Breast epithelium (tissue), 4 donors: Measurements from ENCODE around the gene RAB3GAP1. TPM values are rescaled to one million over a fixed set of nuclear protein-coding genes. Genes with fewer than 3 reads are reported as not detected.

Experiments used
- DNase-seq, 2 donors: peaks; one replicate each; pipeline ENCODE4 v3.0.0-alpha.2; 2019; ENCODE audit warnings: low spot score in 2 of 2
- H3K27ac ChIP-seq, 2 donors: fragments of 200-600 bp; sonication (generic) in 1 of 2; one replicate each; pipeline ENCODE4 v1.5.1; 2016 to 2019; ENCODE audit warnings: mild to moderate bottlenecking in 1 of 2
- H3K27me3 ChIP-seq, 2 donors: fragments of 200-600 bp; sonication (generic) in 1 of 2; one replicate each; pipeline versions ENCODE4 v1.5.1 to v1.6.0; 2017 to 2019; ENCODE audit warnings: control low read depth in 1 of 2, mild to moderate bottlenecking in 1 of 2
- H3K36me3 ChIP-seq: fragments of 200-600 bp; one replicate; pipeline ENCODE4 v1.5.1; 2019
- H3K4me1 ChIP-seq, 2 donors: fragments of 200-600 bp; sonication (generic); one replicate each; pipeline ENCODE4 v1.5.1; 2016 to 2019; ENCODE audit warnings: control low read depth in 1 of 2
- H3K4me3 ChIP-seq, 3 donors: fragments of 200-600 bp; sonication (generic); 1 replicate in 2 of 3; 2 replicates in 1 of 3; pipeline ENCODE4 v1.5.1; 2016 to 2019; ENCODE audit warnings: mild to moderate bottlenecking in 3 of 3, moderate library complexity in 2 of 3
- H3K9me3 ChIP-seq, 2 donors: fragments of 200-600 bp; sonication (generic) in 1 of 2; one replicate each; pipeline ENCODE4 v1.5.1; 2016 to 2019; ENCODE audit warnings: control low read depth in 1 of 2
- CTCF ChIP-seq, 3 donors: fragments of 450-650 bp; IDR thresholded peaks; one replicate each; pipeline ENCODE4 v1.5.1; 2016 to 2017; ENCODE audit warnings: antibody characterized with exemption in 3 of 3, mild to moderate bottlenecking in 3 of 3, moderate library complexity in 3 of 3
- POLR2A ChIP-seq: fragments of 450-650 bp; IDR thresholded peaks from one replicate; pipeline ENCODE4 v1.6.1; 2016; ENCODE audit warnings: antibody characterized with exemption, mild to moderate bottlenecking, moderate library complexity
- POLR2AphosphoS5 ChIP-seq, 3 donors: sonication (generic); formaldehyde crosslinking; IDR thresholded peaks; one replicate each; pipeline ENCODE4 v1.6.1; 2017; ENCODE audit warnings: antibody characterized with exemption in 3 of 3
- intact Hi-C: fragments of 100-400 bp; cut with DNase I; formaldehyde crosslinking; loops from one replicate; pipeline ENCODE4 v1.15.1; 2023; ENCODE audit warnings: low total_unique reads
- total RNA-seq, 3 donors: library from RNA; depleted of rRNA; stranded (reverse); fragments of >200 nt; gene quantifications; one replicate each; pipeline ENCODE4 v1.1.0, GENCODE V29; 2016

Gene RAB3GAP1
- total RNA-seq, 3 donors from 2014 or later, result 53.9 to 70.5 (median 54.1) TPM

GRCh38 chr2:135157856-135158255 is 105.8 kb downstream of the RAB3GAP1 start:
- intact Hi-C loops, result no loop called here
- no peak for TF ChIP-seq CTCF (IDR thresholded peaks at IDR 0.05)
- no peak for TF ChIP-seq POLR2AphosphoS5 (IDR thresholded peaks at IDR 0.05)
- TF ChIP-seq POLR2A, result no peak
- peaks cover 5% of the 10 kb centered on the region for H3K36me3 ChIP-seq
- no peaks in the 10 kb centered on the region for H3K27me3 ChIP-seq
- H3K4me3 ChIP-seq, result no peak overlapping the region
- H3K9me3 ChIP-seq, result no peaks in the 10 kb centered on the region
- DNase-seq, result no peak
- H3K27ac ChIP-seq, result no peak overlapping the region
- no peaks in the 10 kb centered on the region for H3K4me1 ChIP-seq

DNA sequence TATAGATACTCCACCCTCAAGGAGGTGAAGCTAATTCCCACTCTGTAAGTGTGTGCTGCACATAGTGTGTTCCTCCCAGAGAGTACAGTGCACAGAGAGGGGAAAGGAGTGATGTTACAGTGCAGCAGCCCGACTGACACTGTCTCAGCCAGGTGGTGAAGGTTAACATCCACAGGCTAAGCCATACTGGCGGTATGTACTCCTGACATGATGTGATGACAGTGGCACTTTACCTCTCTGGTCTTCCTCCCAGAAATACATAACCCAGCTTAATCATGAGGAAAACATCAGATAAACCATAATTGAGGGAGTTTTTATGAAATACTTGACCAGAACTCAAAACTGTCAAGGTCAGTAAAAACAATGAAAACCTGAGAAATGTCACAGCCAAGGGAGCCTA is 107.1 kb downstream of the RAB3GAP1 start:
- H3K4me3 ChIP-seq, result no peak overlapping the region
- no peak for DNase-seq
- TF ChIP-seq POLR2AphosphoS5 (IDR thresholded peaks at IDR 0.05), result no peak
- TF ChIP-seq POLR2A, result no peak
- TF ChIP-seq CTCF (IDR thresholded peaks at IDR 0.05), result no peak
- intact Hi-C loops, result no loop called here
- no peaks in the 10 kb centered on the region for H3K27me3 ChIP-seq
- H3K36me3 ChIP-seq, result peaks cover 5% of the 10 kb centered on the region
- no peak overlapping the region for H3K27ac ChIP-seq
- no peaks in the 10 kb centered on the region for H3K4me1 ChIP-seq
- no peaks in the 10 kb centered on the region for H3K9me3 ChIP-seq

- no peaks in the 10 kb centered on the region for H3K9me3 ChIP-seq
- H3K4me1 ChIP-seq, result no peaks in the 10 kb centered on the region
- no peak for TF ChIP-seq POLR2AphosphoS5 (IDR thresholded peaks at IDR 0.05)
- TF ChIP-seq POLR2A, result no peak
- TF ChIP-seq CTCF (IDR thresholded peaks at IDR 0.05), result no peak
- no peak overlapping the region for H3K27ac ChIP-seq
- intact Hi-C loops, result no loop called here
- H3K36me3 ChIP-seq, result peaks cover 5% of the 10 kb centered on the region
- no peak for DNase-seq
- no peak overlapping the region for H3K4me3 ChIP-seq
- no peaks in the 10 kb centered on the region for H3K27me3 ChIP-seq
Measured at GRCh38 chr2:135162377-135162776, 110.3 kb downstream of the RAB3GAP1 start.

GRCh38 chr2:135162786-135163185 is 110.7 kb downstream of the RAB3GAP1 start:
- H3K9me3 ChIP-seq, result no peaks in the 10 kb centered on the region
- H3K27ac ChIP-seq, result no peak overlapping the region
- no peak overlapping the region for H3K4me3 ChIP-seq
- no peak for DNase-seq
- H3K27me3 ChIP-seq, result no peaks in the 10 kb centered on the region
- intact Hi-C loops, result no loop called here
- no peaks in the 10 kb centered on the region for H3K4me1 ChIP-seq
- peaks cover 5% of the 10 kb centered on the region for H3K36me3 ChIP-seq
- no peak for TF ChIP-seq POLR2A
- no peak for TF ChIP-seq CTCF (IDR thresholded peaks at IDR 0.05)
- no peak for TF ChIP-seq POLR2AphosphoS5 (IDR thresholded peaks at IDR 0.05)

- no peak for DNase-seq
- intact Hi-C loops, result no loop called here
- Histone ChIP-seq H3K4me3 (no peak overlapping the region), H3K27me3 (no peaks in the 10 kb centered on the region), H3K27ac (no peak overlapping the region), H3K9me3 (no peaks in the 10 kb centered on the region), H3K36me3 (peaks cover 5% of the 10 kb centered on the region), H3K4me1 (no peaks in the 10 kb centered on the region)
- TF ChIP-seq POLR2AphosphoS5 (IDR thresholded peaks at IDR 0.05), result no peak
- no peak for TF ChIP-seq CTCF (IDR thresholded peaks at IDR 0.05)
- TF ChIP-seq POLR2A, result no peak
Measured at GRCh38 chr2:135163306-135163705, 111.2 kb downstream of the RAB3GAP1 start.
